Stimulated activated CD8-positive, alpha-beta memory T cell treated with anti-CD3 and anti-CD28 coated beads, Interleukin-12 subunit alpha, Interleukin-12 subunit beta, amount 100 ng/mL, for 4 hours (primary cell): ENCODE measurements around the gene EIF3A.
"Not testable (repeated sequence)": the region's sequence is repeated elsewhere in the genome, so short reads cannot be mapped to it uniquely, and the experiment has no call there.

Source experiments
- DNase-seq: peaks from one replicate; pipeline ENCODE4 v3.0.0-alpha.2; 2020; ENCODE audit warnings: low read depth

Gene EIF3A

DNA sequence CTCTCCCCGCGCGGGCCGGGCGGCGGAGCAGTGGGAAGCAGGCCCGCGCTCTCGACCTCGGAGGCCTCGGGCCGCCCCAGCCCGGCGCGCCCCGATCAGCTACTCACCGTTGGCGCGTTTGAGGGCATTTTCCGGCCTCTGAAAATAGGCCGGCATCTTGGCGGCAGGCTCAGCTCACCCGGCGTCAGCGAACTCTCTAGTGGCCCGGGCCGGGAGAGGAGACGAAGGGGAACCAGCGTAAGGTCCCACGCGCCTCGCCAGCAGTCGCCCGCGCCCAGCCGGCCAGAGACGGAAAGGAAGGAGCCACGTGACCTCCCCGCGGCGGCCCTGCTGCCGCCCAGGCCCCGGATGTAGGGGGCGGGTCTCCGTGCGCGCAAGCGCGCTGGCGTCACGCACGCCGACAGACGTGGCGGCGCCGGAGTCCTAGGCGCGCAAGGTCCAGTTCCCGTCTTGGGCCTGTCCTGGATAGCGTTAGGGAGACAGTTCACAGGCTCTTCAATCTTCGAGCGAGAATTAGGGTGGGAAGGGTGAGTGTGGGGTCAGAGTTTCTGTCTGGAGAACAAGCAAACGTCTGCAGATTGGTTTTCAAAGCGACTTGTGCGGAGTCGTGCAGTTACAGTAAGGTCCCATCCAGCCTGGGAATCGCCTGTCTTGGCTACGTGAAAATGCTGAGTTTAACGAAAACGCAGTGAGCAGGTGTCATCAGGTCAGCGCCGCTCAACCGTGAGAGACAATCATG lies at the start of gene EIF3A:
Gene EIF3A, minus strand, starts transcription at position 297 of the 739 bp plus-strand sequence. Its CDS starts 141 bp downstream, at position 156.
- peak; percentile 92 for DNase-seq

- no peak for DNase-seq
Measured at GRCh38 chr10:119129721-119130120, 49.1 kb upstream of the EIF3A start.

GRCh38 chr10:119125942-119126341 lies 45.3 kb upstream of the EIF3A start:
- DNase-seq: no peak

DNA sequence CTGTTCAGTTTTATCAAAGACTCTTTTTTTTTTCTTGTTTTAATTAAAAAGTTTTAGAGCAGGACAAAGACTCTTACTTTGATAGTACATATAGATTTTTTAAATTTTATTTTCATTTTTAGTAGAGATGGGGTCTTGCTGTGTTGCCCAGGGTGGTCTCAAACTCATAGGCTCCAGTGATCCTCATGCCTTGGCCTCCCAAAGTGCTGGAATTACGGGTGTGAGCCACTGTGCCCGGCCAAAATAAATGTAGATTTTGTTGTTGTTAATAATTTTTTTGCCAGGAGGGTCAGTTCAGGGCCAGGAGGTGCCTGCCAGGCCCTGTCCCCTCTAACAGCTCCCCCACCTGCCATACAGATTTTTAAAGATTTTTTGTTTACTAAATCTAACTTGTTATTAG lies 40.3 kb upstream of the EIF3A start:
- DNase-seq: no peak

DNA sequence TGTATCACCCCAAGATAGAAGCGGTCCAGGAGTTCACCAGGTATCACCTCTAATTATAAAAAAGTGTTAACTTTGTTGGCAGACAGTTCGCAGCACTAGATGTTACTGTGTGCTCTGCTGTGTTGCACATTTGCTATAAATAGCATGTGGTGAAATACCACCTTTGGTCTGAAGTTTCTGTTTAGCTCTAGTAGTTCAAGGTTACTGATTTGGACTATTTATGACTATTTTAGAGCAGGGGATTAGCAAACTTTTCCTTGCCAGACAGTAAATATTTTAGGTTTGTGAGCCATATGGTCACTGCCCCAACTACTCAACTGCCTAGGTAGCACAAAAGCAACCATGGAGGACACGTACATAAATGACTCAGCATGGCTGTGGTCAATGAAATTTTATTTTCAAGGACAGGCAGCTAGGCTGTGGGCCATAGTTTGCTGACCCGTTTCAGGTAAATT lies 39.8 kb upstream of the EIF3A start:
- DNase-seq: no peak

- no peak for DNase-seq
Measured at GRCh38 chr10:119119400-119119799, 38.8 kb upstream of the EIF3A start.

DNA sequence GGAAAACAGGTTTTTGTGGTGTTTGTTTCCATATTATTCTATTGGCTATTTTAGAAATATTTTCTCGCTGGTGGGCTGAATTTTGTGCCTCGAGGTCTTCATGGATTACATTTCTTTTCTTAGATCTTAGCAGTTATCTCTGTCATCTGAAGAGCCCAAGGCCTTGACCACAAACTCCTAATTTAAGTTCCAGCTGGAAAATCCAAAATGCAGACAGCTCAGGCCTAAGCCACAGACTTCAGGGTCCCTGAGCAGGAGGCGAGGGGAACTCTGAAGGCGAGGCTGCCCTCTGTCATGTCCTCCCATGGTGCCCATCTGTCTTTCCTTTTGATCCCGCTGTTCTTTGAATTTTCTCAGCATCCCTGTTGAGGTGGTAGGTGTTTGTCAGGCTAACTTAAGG lies 37.6 kb upstream of the EIF3A start:
- DNase-seq: no peak

DNA sequence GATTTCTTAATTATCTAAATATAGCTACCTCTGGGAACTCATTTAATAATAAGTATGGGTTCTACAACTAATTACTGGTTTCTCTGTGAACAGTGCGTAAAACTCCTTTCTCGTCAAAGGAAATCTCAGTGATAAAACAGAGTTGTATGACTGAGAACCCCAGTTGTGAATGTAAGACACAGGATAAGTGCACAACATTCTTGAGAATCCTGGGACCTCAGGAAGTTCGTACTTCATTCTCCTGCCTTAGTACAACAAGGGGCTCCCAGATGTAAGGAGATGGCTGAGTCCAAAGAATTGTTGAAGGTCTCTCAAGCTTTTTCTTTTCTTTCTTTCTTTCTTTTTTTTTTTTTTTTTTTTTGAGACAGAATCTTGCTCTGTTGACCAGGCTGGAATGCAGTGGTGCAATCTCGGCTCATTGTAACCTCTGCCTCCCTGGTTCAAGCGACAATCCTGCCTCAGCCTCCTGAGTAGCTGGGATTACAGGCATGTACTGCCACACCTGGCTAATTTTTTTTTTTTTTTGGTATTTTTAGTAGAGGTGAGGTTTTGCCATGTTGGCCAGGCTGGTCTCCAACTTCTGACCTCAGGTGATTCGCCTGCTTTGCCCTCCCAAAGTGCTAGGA lies 35.8 kb upstream of the EIF3A start:
- no peak for DNase-seq

- no peak for DNase-seq
Measured at GRCh38 chr10:119115926-119116325, 35.3 kb upstream of the EIF3A start.

- DNase-seq: no peak
Measured at GRCh38 chr10:119113751-119114732, 33.4 kb upstream of the EIF3A start.

DNA sequence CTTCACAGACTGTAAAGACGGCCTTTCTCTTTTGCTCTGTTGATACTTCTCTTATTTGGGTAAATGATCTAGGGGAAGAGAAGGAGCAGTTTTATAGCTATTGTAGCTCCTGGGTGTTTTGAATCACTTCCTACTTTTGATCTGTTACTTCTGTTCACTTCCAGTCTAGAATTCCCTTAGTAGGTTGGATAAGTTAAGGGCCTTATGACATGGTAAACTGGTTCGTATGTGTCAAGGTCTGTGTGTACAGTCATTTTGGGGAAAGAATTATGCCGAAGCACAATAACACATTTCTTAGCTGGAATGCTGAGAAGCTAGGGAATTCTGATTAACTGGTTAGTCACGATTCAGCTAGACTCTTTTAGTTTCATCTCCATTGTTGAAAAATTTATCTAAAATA lies 31.4 kb upstream of the EIF3A start:
- no peak for DNase-seq

DNA sequence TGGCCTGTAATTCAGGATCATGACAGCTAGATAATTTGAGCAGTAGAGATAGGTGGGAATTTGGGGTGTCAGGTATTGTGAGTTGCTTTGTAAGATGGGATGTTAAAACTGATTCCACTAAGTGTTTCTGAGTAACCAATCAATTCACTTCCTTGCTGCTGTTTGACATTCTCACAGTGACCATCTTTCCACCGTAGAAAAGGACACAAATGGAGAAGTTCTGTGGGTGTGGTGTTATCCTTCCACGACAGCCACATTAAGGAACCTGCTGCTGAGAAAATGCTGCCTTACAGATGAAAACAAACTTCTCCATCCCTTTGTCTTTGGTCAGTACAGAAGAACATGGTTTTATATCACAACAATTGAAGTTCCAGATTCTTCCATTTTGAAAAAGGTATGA lies 27.2 kb upstream of the EIF3A start:
- DNase-seq: not testable (repeated sequence)

GRCh38 chr10:119107106-119107505 lies 26.5 kb upstream of the EIF3A start:
- DNase-seq: not testable (repeated sequence)

DNA sequence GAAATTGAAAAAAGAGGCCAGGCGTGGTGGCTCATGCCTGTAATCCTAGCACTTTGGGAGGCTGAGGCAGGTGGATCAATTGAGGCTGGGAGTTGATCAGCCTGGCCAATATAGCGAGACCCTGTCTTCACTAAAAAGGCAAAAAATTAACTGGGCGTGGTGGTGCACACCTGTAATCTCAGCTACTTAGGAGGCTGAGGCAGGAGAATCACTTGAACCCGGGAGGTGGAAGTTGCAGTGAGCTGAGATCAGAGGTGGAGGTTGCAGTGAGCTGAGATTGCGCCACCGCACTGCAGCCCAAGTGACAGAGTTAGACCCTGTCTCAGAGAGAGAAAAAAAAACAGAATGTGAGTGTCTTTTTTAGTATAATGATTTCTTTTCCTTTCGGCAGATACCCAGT lies 25.3 kb upstream of the EIF3A start:
- not testable (repeated sequence) for DNase-seq

DNA sequence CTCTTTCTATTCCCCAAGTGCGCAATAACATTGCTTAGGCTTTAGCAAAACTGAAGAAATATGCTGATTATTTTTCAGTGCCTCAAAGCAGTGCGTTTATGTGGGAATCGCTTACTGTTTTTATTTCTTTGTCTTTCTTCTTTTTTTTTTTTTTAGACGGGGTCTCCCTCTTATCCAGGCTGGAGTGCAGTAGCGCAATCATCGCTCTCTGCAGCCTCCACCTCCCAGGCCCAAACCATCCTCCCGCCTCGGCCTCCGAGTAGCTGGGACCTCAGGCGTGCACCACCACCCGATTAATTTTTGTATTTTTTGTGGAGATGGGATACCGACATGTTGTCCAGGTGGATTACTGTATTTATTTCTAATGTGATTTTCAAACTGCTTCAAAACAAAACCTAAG lies 24.5 kb upstream of the EIF3A start:
- DNase-seq: no peak

DNA sequence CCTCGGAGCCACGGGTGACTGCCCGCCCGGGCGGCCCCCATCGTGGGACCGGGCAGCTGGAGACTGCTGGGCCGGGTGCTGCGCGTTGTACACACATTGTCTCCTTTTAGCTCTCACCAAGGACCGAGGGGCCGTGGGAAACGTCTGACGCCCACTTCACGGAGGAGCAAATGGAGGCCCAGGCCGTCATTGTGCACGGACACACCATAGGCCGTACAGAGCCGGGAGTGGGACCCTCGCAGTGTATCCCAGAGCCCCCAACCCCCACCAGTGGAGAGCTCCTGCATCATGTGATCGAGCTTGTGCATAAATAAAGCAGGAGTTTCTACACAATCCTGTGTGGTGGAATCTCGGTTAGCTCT lies 24.0 kb upstream of the EIF3A start:
- DNase-seq: no peak

DNA sequence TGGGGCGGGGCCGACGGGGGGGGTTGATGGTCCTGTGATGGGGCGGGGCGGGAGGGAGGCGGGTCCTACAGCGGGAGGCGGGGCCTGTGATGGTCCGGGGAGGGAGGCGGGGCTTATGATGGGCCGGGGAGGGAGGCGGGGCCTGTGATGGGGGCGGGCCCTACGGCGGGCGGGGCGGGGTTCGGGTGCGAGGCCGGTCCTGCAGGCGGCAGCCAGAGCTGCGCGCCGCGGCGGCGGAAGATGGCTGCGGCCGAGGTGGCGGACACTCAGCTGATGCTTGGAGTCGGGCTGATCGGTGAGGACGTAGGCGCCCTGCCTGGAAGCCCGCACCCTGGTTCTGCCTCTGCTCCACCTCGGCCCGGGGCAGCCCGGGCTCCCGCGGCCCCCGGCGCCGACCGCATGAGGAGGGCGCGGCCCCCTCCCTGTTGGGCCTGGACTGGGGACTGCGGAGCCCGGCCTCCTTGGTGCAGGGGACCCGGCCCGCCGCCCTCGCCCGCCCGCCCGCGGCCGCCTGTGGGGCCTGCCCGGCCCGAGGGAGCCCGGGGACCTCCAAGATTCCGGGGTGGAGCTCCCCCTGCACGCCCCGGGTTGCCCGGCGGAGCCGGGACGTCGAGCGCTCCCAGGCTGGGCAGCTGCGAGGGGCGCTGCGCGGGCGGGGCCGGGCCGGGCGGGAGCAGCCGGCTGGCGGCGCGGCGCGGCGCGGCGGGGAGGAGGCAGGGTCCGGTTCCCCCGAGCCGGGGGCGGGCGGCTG lies 23.5 kb upstream of the EIF3A start, which contains the start of gene DENND10:
Gene DENND10, plus strand, starts transcription at position 211 of the 751 bp plus-strand sequence. Its CDS starts 30 bp downstream, at position 241.
- peak; percentile 64 for DNase-seq

- DNase-seq: no peak
Measured at GRCh38 chr10:119103241-119103902, 22.8 kb upstream of the EIF3A start.

GRCh38 chr10:119101366-119102098 lies 20.9 kb upstream of the EIF3A start:
- DNase-seq: no peak
